ENCODE data around the gene HMCN1.

HMCN1 gene

DNA sequence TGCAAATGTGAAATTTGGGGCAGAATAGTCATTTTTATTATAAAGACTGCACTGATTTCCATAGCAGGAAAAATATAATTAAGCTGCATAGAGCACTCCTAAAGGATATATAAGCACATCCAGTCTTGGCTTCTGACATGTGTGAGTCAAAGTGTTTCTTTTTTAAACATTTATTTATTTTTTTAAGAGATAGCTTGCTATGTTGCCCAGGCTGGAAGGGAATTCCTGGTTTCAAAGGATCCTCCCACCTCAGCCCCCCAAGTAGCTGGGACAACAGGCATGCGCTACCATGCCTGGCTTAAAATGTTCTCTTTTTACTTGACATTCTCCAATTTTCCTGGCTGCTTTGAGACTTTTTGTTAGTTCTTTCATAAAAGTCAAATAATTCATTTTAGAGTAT lies 126.1 kb downstream of the HMCN1 start:
- Histone ChIP-seq H3K18ac (ENCODE audit: low read length) (no peak overlapping the region), H2AK5ac (ENCODE audit: low read length) (no peak overlapping the region), H3K4me3 (ENCODE audit: low read depth, low read length) (no peak overlapping the region), H3K9me3 (ENCODE audit: insufficient read depth, low read depth, low read length) (no peaks in the 10 kb centered on the region), H3K36me3 (ENCODE audit: control insufficient read depth in 1 of 2, insufficient read depth in 2 of 2, low read length in 2 of 2) (no peaks in the 10 kb centered on the region), H3K23ac (ENCODE audit: low read length) (no peak overlapping the region), H2BK120ac (ENCODE audit: insufficient read depth, low read length, poor library complexity) (no peak overlapping the region), H3K79me1 (ENCODE audit: low read length) (no peaks in the 10 kb centered on the region), H2BK12ac (ENCODE audit: low read length) (no peak overlapping the region), H4K91ac (ENCODE audit: low read depth, low read length) (no peak overlapping the region), H3K79me2 (ENCODE audit: control insufficient read depth, insufficient read depth, low read length, poor library complexity) (no peaks in the 10 kb centered on the region), H2AFZ (ENCODE audit: insufficient read depth, low read length, poor library complexity) (no peak overlapping the region), H3K4ac (ENCODE audit: low read depth, low read length) (no peak overlapping the region), H2BK5ac (ENCODE audit: low read depth, low read length, poor library complexity) (no peak overlapping the region), H3K14ac (ENCODE audit: low read length) (no peak overlapping the region), H3K4me2 (ENCODE audit: low read length) (no peak overlapping the region), H3K4me1 (ENCODE audit: control insufficient read depth in 1 of 2, insufficient read depth in 2 of 2, low read length in 2 of 2) (no peaks in the 10 kb centered on the region), H4K12ac (ENCODE audit: low read depth, low read length) (no peak overlapping the region), H3K27me3 (ENCODE audit: insufficient read depth, low read length) (no peaks in the 10 kb centered on the region), H3K9ac (ENCODE audit: low read length) (no peak overlapping the region), H3K27ac (ENCODE audit: low read depth, low read length) (no peak overlapping the region), H4K8ac (ENCODE audit: low read depth, low read length) (no peak overlapping the region)
- WGBS (ENCODE audit: extremely low coverage, insufficient coverage, insufficient read length), result no CpG with 5 or more reads among the region's 1 CpG
- no peak for DNase-seq

- Histone ChIP-seq H4K91ac (ENCODE audit: low read depth, low read length) (no peak overlapping the region), H3K27me3 (ENCODE audit: insufficient read depth, low read length) (no peaks in the 10 kb centered on the region), H4K12ac (ENCODE audit: low read depth, low read length) (no peak overlapping the region), H3K4me1 (ENCODE audit: control insufficient read depth in 1 of 2, insufficient read depth in 2 of 2, low read length in 2 of 2) (no peaks in the 10 kb centered on the region), H3K36me3 (ENCODE audit: control insufficient read depth in 1 of 2, insufficient read depth in 2 of 2, low read length in 2 of 2) (no peaks in the 10 kb centered on the region), H3K4me3 (ENCODE audit: low read depth, low read length) (no peak overlapping the region), H2BK5ac (ENCODE audit: low read depth, low read length, poor library complexity) (no peak overlapping the region), H3K79me1 (ENCODE audit: low read length) (no peaks in the 10 kb centered on the region), H3K9me3 (ENCODE audit: insufficient read depth, low read depth, low read length) (no peaks in the 10 kb centered on the region), H3K27ac (ENCODE audit: low read depth, low read length) (no peak overlapping the region), H2BK12ac (ENCODE audit: low read length) (no peak overlapping the region), H3K4me2 (ENCODE audit: low read length) (no peak overlapping the region), H3K9ac (ENCODE audit: low read length) (no peak overlapping the region), H4K8ac (ENCODE audit: low read depth, low read length) (no peak overlapping the region), H2AK5ac (ENCODE audit: low read length) (no peak overlapping the region), H3K14ac (ENCODE audit: low read length) (no peak overlapping the region), H3K4ac (ENCODE audit: low read depth, low read length) (no peak overlapping the region), H3K18ac (ENCODE audit: low read length) (no peak overlapping the region), H2AFZ (ENCODE audit: insufficient read depth, low read length, poor library complexity) (no peak overlapping the region), H3K79me2 (ENCODE audit: control insufficient read depth, insufficient read depth, low read length, poor library complexity) (no peaks in the 10 kb centered on the region), H2BK120ac (ENCODE audit: insufficient read depth, low read length, poor library complexity) (no peak overlapping the region), H3K23ac (ENCODE audit: low read length) (no peak overlapping the region)
- no peak for DNase-seq
- WGBS (ENCODE audit: extremely low coverage, insufficient coverage, insufficient read length), result no CpG with 5 or more reads among the region's 1 CpG
Observed at GRCh38 chr1:185860859-185861258, 126.7 kb downstream of the HMCN1 start.

- Histone ChIP-seq H3K4ac (ENCODE audit: low read depth, low read length) (no peak overlapping the region), H3K27me3 (ENCODE audit: insufficient read depth, low read length) (no peaks in the 10 kb centered on the region), H2BK12ac (ENCODE audit: low read length) (no peak overlapping the region), H2BK120ac (ENCODE audit: insufficient read depth, low read length, poor library complexity) (no peak overlapping the region), H3K18ac (ENCODE audit: low read length) (no peak overlapping the region), H3K14ac (ENCODE audit: low read length) (no peak overlapping the region), H4K12ac (ENCODE audit: low read depth, low read length) (no peak overlapping the region), H3K9ac (ENCODE audit: low read length) (no peak overlapping the region), H4K91ac (ENCODE audit: low read depth, low read length) (no peak overlapping the region), H3K4me1 (ENCODE audit: control insufficient read depth in 1 of 2, insufficient read depth in 2 of 2, low read length in 2 of 2) (no peaks in the 10 kb centered on the region), H4K8ac (ENCODE audit: low read depth, low read length) (no peak overlapping the region), H3K4me3 (ENCODE audit: low read depth, low read length) (no peak overlapping the region), H2AFZ (ENCODE audit: insufficient read depth, low read length, poor library complexity) (no peak overlapping the region), H3K36me3 (ENCODE audit: control insufficient read depth in 1 of 2, insufficient read depth in 2 of 2, low read length in 2 of 2) (no peaks in the 10 kb centered on the region), H3K9me3 (ENCODE audit: insufficient read depth, low read depth, low read length) (no peaks in the 10 kb centered on the region), H2AK5ac (ENCODE audit: low read length) (no peak overlapping the region), H3K79me1 (ENCODE audit: low read length) (no peaks in the 10 kb centered on the region), H3K23ac (ENCODE audit: low read length) (no peak overlapping the region), H3K27ac (ENCODE audit: low read depth, low read length) (no peak overlapping the region), H2BK5ac (ENCODE audit: low read depth, low read length, poor library complexity) (no peak overlapping the region), H3K4me2 (ENCODE audit: low read length) (no peak overlapping the region), H3K79me2 (ENCODE audit: control insufficient read depth, insufficient read depth, low read length, poor library complexity) (no peaks in the 10 kb centered on the region)
- DNase-seq, result no peak
Observed at GRCh38 chr1:185861630-185862029, 127.4 kb downstream of the HMCN1 start.

- Histone ChIP-seq H4K91ac (ENCODE audit: low read depth, low read length) (no peak overlapping the region), H2BK5ac (ENCODE audit: low read depth, low read length, poor library complexity) (no peak overlapping the region), H4K12ac (ENCODE audit: low read depth, low read length) (no peak overlapping the region), H3K27ac (ENCODE audit: low read depth, low read length) (no peak overlapping the region), H3K4me1 (ENCODE audit: control insufficient read depth in 1 of 2, insufficient read depth in 2 of 2, low read length in 2 of 2) (no peaks in the 10 kb centered on the region), H3K4me2 (ENCODE audit: low read length) (no peak overlapping the region), H3K18ac (ENCODE audit: low read length) (no peak overlapping the region), H3K27me3 (ENCODE audit: insufficient read depth, low read length) (no peaks in the 10 kb centered on the region), H3K23ac (ENCODE audit: low read length) (no peak overlapping the region), H3K36me3 (ENCODE audit: control insufficient read depth in 1 of 2, insufficient read depth in 2 of 2, low read length in 2 of 2) (no peaks in the 10 kb centered on the region), H3K9me3 (ENCODE audit: insufficient read depth, low read depth, low read length) (no peaks in the 10 kb centered on the region), H3K14ac (ENCODE audit: low read length) (no peak overlapping the region), H2BK12ac (ENCODE audit: low read length) (no peak overlapping the region), H3K4ac (ENCODE audit: low read depth, low read length) (no peak overlapping the region), H2BK120ac (ENCODE audit: insufficient read depth, low read length, poor library complexity) (no peak overlapping the region), H2AFZ (ENCODE audit: insufficient read depth, low read length, poor library complexity) (no peak overlapping the region), H3K79me2 (ENCODE audit: control insufficient read depth, insufficient read depth, low read length, poor library complexity) (no peaks in the 10 kb centered on the region), H4K8ac (ENCODE audit: low read depth, low read length) (no peak overlapping the region), H3K4me3 (ENCODE audit: low read depth, low read length) (no peak overlapping the region), H2AK5ac (ENCODE audit: low read length) (no peak overlapping the region), H3K9ac (ENCODE audit: low read length) (no peak overlapping the region), H3K79me1 (ENCODE audit: low read length) (no peaks in the 10 kb centered on the region)
- WGBS (ENCODE audit: extremely low coverage, insufficient coverage, insufficient read length), result no CpG with 5 or more reads among the region's 3 CpGs
- no peak for DNase-seq
Observed at GRCh38 chr1:185862235-185862634, 128.0 kb downstream of the HMCN1 start.

DNA sequence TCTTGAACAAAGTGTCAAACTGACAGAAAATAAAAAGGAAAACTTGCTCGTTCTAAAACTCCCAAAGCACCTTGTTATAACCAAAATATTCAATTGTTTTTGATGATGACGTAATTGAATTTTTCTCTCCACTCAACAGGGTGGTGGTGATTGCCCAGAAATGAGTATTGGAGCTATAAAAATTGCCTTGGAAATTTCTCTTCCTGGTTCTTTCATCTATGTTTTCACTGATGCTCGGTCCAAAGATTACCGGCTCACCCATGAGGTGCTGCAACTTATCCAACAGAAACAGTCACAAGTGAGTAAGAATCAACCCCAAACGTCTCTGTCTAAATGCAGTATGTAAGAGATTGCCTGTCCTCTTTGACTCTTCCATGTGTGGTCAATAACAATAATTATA lies 130.1 kb downstream of the HMCN1 start:
- Histone ChIP-seq H3K27ac (ENCODE audit: low read depth, low read length) (no peak overlapping the region), H4K8ac (ENCODE audit: low read depth, low read length) (no peak overlapping the region), H4K12ac (ENCODE audit: low read depth, low read length) (no peak overlapping the region), H2BK120ac (ENCODE audit: insufficient read depth, low read length, poor library complexity) (no peak overlapping the region), H3K4ac (ENCODE audit: low read depth, low read length) (no peak overlapping the region), H2BK5ac (ENCODE audit: low read depth, low read length, poor library complexity) (no peak overlapping the region), H3K4me2 (ENCODE audit: low read length) (no peak overlapping the region), H2AK5ac (ENCODE audit: low read length) (no peak overlapping the region), H3K4me1 (ENCODE audit: control insufficient read depth in 1 of 2, insufficient read depth in 2 of 2, low read length in 2 of 2) (no peaks in the 10 kb centered on the region), H2AFZ (ENCODE audit: insufficient read depth, low read length, poor library complexity) (no peak overlapping the region), H3K23ac (ENCODE audit: low read length) (no peak overlapping the region), H3K9ac (ENCODE audit: low read length) (no peak overlapping the region), H3K27me3 (ENCODE audit: insufficient read depth, low read length) (no peaks in the 10 kb centered on the region), H3K36me3 (ENCODE audit: control insufficient read depth in 1 of 2, insufficient read depth in 2 of 2, low read length in 2 of 2) (no peaks in the 10 kb centered on the region), H4K91ac (ENCODE audit: low read depth, low read length) (no peak overlapping the region), H3K9me3 (ENCODE audit: insufficient read depth, low read depth, low read length) (no peaks in the 10 kb centered on the region), H3K79me2 (ENCODE audit: control insufficient read depth, insufficient read depth, low read length, poor library complexity) (no peaks in the 10 kb centered on the region), H2BK12ac (ENCODE audit: low read length) (no peak overlapping the region), H3K4me3 (ENCODE audit: low read depth, low read length) (no peak overlapping the region), H3K14ac (ENCODE audit: low read length) (no peak overlapping the region), H3K79me1 (ENCODE audit: low read length) (no peaks in the 10 kb centered on the region), H3K18ac (ENCODE audit: low read length) (no peak overlapping the region)
- DNase-seq, result no peak
- WGBS (ENCODE audit: extremely low coverage, insufficient coverage, insufficient read length), result no CpG with 5 or more reads among the region's 5 CpGs

Measured in trophoblast cell (in vitro differentiated cells and primary cell).